Measurements from ENCODE around the gene INTS15. TPM values are rescaled to one million over a fixed set of nuclear protein-coding genes. Genes with fewer than 3 reads are reported as not detected.

The INTS15 gene
- total RNA-seq, 1 donor from 2014 or later: 15.9 TPM

DNA sequence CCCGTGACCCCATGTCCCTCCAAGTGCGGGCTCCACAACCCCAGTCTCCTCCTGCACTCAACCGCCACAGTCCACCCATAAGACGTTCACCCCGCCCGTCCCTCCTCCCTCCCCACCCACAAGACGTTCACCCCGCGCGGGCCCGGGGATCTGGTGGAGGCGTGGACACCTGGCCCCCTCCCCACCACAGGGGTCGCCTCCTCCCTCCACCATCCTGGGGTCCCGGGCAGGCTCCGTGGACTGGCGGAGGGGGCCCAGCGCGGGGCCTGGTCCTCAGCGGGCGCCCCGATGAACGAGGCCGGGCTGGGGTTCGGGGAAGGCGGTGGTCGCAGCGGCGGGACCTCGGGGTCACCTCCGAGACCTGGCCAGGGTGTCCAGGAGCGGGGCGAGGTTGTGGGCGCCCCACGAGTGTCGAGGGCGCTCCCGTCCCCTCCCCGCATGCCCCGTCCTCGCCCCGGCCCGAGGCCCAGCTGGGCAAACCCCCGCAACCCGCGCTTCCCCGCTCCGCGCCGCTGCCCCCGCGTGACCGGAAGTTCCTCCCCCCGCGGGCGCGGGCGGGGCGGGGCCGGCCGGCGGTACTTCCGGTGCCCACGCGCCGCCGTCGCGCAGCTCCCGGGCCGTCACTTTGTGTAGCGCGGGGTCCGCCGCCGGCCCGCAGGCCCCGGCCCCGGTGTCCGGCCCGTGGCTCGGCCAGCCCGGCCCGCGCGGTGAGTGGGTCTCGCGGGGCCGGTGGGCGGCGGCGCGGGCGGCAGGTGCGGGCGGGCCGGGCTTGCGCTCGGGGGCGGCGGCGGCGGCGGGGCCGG is 47.1 kb downstream of the INTS15 start, which contains the start of gene ZNF316:
Gene ZNF316, plus strand, starts transcription at position 578 of the 803 bp plus-strand sequence. CDS start 5,092 bp downstream, outside the sequence.
- peak; percentile 86 for DNase-seq (ENCODE audit: missing footprints)
- intact Hi-C loops (cut with DNase I): loop anchor here (10.0 kb wide), 1 partner anchor 68 kb away; the partner anchor contains the start of gene ZNF12
- peak; percentile 89 for ATAC-seq

DNA sequence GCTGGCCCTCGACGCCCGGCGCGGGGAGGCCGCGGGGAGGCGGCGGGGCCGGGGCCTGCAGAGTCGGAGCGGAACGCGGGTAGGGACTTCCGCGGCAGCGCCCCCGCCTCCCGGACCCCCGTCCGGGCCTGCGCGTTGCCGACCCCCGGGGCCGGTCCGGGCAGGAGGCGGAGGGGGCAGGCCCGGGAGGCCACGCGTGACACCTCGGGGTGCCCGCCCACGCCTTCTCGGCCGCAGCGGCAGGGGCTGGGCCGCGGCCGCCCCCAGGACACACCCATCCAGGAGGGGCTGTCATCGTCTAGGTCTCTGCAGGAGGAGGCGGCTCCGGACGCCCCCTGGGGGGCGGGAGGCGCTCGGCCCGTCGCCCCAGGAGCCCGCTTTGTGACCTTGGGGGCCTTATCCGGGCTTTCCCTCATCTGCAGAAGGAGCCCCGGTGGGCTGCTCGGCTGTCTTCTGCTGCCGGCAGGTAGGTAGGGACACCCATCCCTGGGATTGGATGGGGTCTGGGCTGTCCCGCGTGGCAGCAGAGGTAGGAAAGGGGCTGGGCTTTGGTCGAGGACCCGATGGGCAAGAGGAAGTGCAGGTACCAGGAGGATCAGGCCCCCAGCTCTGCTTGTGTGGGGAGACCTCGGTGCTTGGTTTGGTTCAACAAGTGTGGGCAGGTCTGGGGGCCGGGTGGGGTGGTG is 47.9 kb downstream of the INTS15 start:
- intact Hi-C loops (cut with DNase I): loop anchor here (10.0 kb wide), 1 partner anchor 67 kb away; the partner anchor contains the start of gene ZNF12
- DNase-seq (ENCODE audit: missing footprints) (no peak), ATAC-seq (peak; percentile 23)

DNA sequence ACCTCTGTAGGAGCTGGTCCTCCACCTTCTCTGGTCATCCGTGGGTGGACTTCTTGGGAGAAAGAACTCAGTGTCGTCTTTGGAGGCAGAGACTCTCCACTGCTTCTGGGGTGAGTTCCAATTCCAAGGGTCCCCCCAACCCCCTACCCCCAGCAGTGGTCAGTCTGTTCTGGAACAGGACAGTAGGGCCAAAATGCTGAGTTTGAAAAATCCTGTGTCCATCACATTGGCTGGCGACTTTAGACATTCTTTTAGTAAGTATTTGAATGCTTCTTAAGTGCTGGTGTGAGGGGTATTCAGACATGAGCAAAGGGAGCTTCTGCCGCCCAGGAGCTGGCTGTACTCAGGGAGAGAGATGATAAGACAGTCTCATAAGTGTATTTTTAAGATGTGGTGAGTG is 49.2 kb downstream of the INTS15 start:
- no peak for DNase-seq (ENCODE audit: missing footprints)
- intact Hi-C loops (cut with DNase I): loop anchor here (10.0 kb wide), 1 partner anchor 66 kb away; the partner anchor contains the start of gene ZNF12
- no peak for ATAC-seq

DNA sequence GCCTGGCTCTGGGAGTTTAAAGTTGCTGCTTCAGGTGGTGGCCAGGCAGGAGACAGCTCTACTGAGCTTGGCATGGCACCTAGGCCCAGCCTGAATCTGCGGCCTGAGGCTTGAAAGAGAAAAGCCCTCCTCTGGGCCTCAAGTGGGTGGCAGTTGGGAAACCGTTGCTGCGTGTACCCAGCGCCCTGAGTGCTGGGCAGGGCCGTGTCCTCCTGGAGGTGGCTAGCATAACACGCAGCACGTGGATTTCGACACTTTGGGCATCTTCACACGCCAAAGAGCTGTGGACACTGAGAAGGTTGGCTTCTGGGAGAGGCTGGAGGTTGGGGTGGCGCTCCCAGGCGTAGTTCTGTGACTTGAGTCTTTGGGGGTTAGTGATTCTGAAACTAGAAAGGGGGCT is 49.8 kb downstream of the INTS15 start:
- intact Hi-C loops (cut with DNase I): loop anchor here (10.0 kb wide), 1 partner anchor 65 kb away; the partner anchor contains the start of gene ZNF12
- DNase-seq (ENCODE audit: missing footprints) (no peak), ATAC-seq (no peak)

DNA sequence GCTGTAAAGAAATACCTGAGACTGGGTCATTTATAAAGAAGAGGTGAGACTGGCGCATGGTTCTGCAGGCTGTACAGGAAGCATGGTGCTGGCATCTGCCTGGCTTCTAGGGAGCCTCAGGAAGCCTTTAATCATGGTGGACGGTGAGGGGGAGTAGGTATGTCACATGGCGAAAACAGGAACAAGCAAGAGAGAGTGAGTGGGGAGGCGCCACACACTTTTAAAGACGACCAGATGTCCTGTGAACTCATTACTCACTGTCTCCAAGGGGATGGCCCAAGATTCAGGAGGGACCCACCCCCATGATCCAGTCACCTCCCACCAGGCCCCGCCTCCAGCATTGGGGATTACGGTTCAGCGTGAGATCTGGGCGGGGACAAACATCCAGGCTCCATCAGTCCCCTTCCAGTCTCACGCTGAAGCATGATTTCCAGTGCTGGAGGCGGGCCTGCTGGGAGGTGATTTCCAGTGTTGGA is 50.5 kb downstream of the INTS15 start:
- ATAC-seq (peak; percentile 20), DNase-seq (ENCODE audit: missing footprints) (no peak)
- intact Hi-C loops (cut with DNase I): no loop called here

DNA sequence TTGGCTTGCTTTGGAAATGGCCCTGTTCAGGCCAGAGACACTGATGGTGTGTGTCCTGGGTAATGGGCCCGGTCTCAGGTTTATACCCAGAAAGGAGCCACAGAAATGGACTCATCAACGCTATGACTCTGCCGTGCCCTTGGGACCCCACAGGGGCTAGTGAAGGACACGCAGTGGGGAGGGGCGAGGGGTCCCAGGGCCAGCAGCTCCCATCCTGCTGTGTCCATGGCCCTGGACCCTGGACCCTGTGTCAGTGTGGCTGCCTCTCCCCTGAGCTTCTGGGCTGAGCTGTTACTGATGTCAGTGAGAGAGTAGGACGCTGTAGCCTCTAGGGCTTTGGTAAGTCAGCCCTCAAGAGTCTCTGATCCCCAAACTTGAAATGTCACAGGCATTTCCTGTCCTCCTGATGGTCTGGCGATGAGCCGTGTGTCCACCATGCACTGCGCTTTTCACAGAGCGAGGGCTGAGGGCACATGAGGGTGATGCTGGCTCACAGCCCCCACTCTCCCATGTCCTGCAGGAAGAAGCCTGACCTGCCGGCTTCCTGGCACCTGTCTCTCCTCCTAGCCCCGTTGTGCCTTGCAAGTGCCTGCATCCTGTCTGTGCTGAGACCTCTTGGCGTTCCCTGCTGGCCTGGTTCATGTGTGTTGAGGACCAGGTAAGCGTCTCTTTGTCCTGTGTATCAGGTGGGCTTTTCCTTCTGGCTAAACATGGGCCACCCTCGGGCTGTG is 51.6 kb downstream of the INTS15 start:
- peak; percentile 66 for DNase-seq (ENCODE audit: missing footprints)
- ATAC-seq: no peak
- intact Hi-C loops (cut with DNase I): no loop called here

DNA sequence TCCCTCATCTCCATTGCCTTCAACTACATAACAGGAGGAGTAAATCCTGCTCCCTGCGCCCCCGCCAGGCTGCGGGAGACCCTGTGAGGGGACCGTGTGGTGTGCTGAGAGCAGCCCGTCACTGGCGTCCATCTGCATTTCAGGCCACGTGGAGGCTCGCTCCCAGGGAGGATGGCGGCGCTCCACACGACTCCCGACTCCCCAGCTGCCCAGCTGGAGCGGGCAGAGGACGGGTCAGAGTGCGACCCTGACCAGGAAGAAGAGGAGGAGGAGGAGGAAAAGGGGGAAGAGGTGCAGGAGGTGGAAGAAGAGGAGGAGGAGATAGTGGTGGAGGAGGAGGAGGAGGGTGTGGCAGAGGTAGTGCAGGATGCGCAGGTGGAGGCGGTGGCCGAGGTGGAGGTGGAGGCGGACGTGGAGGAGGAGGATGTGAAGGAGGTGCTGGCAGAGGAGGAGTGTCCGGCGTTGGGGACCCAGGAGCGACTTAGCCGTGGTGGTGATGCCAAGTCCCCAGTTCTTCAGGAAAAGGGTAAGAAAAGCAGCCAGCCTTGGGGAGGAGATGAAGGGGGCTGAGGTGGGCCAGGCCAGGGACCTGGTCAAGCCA is 52.5 kb downstream of the INTS15 start:
- peak; percentile 49 for DNase-seq (ENCODE audit: missing footprints)
- intact Hi-C loops (cut with DNase I): no loop called here
- no peak for ATAC-seq

DNA sequence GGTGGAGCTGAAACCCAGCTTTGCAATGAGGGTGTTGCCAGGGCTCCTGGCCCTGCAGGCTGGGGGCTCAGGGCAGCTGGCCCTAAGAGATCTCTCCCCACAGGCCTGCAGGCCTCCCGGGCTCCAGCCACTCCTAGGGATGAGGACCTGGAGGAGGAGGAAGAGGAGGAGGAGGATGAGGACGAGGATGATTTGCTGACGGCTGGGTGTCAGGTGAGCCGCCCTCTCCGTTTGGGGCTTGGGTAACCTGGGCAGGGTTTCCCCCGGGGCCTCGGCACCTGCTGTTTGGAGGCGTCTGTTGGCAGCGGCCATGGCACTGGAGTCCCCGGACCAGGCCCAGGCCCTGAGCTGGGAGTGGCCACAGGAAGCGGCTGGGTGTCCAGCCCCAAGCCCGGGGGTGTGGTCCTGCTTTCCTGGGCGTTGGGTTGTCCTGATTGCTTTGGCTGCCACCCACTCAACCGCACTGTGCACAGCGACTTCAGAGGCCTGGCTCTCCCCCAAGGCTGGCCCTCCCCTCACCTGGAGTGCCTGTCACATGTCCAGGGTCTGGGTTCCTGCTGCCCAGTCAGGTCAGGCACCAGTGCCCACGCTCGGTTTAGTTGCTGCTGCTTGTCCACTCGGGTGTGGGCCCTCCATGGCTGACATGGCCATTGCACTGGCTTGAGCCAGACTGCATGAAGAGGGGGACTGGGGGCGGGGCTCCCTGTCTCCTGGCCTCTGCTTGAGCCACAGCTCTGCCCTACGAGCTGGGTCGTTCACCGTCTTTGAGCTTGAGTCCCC is 53.2 kb downstream of the INTS15 start:
- intact Hi-C loops (cut with DNase I): no loop called here
- ATAC-seq: no peak

DNA sequence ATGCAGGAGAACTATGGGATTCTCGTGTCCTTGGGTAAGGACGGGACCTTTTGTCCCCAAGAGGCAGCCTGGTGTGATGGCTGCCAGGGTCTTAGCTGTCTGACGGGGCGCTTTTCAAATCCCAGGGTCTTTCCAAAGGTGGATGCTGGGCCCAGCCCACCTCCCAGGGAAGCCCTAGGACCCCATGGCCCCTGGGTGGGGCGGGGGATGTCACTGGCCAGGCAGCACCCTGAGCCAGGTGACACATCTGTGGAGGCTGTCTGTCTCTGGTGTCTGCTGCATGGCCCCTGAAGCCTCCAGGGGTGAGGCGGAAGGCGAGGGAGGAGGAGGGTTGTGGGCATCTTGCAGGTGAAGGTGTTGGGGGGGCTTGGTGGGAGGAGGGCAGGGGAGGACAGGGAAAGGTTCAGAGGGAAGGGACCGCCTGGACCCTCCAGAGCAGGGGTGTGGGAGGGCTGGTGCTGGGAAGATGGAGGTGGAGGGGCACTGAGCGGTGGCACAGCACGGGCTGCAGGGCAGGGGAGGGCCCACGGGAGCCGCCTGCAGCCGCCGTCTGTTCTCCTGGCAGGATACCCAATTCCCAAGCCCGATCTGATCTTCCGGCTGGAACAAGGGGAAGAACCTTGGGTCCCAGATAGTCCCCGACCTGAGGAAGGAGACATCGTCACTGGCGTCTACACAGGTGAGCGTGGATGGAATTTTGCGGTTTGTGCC is 54.2 kb downstream of the INTS15 start:
- intact Hi-C loops (cut with DNase I): no loop called here
- DNase-seq (ENCODE audit: missing footprints): peak; percentile 44
- no peak for ATAC-seq

More for the DNA sequence above, 53.2 kb downstream of the INTS15 start:
- peak; percentile 58 for DNase-seq (ENCODE audit: missing footprints)

DNA sequence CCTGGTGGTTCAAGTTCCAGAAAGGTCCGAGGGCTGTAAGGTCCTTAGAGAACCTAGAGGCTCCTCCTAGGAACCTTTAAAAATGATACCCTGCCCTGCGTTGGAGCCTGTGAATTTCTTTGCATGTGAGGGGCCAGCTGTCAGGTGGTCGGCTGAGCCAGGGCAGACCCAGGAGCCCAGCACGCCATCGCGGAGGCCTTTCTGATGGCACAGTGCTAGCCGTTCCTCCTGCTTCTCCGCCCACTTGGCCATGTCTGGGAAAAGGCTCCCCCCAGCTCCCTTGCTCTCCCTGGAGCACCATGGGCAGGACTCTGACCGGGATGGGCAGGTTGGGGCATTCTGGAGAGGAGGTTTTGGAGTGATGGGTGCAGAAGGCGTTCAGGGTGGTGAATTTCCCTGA is 54.9 kb downstream of the INTS15 start:
- DNase-seq (ENCODE audit: missing footprints) (peak; percentile 18), ATAC-seq (no peak)
- intact Hi-C loops (cut with DNase I): no loop called here

DNA sequence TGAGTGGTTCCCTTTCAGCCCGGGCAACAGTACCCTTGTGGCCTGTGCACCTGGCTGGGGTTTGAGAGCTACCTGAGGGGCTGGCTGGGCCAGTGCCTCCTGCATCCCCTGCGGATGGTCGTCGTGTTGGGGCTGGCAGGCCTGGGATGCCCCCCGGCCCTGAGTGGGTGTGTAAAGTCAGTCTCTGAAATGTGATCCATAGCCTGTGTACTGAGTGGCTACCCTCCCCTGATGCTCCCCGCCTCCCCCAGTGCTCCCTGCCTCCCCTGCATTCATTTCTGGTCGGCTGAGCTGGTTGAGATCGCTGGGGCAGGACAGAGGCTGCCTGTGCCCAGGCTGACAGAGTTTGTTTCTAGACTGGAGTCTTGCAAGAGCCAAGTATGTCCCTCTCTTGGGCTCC is 56.6 kb downstream of the INTS15 start:
- no peak for ATAC-seq
- peak; percentile 48 for DNase-seq (ENCODE audit: missing footprints)
- intact Hi-C loops (cut with DNase I): no loop called here

DNA sequence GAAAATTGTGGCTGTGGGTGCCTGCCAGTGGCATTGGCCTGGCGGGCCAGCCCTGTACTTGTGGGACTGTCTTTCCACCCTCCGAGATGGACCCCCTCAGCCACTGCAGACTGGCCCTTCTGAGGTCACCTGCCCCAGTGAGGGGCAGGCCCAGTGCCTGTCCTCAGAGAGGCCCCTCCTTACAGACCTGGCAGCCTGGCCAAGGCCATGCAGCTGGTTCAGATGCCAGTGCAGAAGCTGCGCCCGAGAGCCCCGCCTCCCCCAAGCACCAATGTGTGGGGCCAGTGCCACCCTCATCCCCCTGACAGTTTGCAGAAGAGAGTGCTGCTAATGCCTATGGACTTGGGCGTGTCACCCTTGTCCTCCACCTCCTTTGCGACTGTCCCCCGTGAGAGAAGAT is 57.3 kb downstream of the INTS15 start:
- intact Hi-C loops (cut with DNase I): no loop called here
- ATAC-seq: peak; percentile 27

DNA sequence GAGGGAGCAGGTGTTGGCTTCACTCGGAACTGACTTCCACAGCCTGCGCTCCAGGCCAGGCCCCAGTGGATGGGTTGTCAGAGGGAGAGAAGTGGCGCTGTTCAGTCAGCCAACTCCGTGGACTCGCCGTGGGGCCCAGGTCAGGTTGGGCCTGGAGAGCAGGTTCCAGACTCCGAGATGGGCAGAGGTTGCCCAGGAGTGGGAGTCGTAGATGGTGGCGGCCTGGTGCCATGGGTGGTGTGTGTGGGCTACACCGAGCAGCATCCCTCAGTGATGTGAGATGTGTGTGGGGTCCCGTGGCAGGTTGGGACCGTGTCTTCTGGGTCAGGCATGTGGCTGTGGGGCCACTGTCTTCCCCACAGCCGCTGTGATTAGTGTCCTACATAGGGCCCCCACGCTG is 57.7 kb downstream of the INTS15 start:
- intact Hi-C loops (cut with DNase I): no loop called here
- ATAC-seq (no peak), DNase-seq (ENCODE audit: missing footprints) (peak; percentile 56)

More for the DNA sequence above, 57.3 kb downstream of the INTS15 start:
- DNase-seq (ENCODE audit: missing footprints): peak; percentile 56

DNA sequence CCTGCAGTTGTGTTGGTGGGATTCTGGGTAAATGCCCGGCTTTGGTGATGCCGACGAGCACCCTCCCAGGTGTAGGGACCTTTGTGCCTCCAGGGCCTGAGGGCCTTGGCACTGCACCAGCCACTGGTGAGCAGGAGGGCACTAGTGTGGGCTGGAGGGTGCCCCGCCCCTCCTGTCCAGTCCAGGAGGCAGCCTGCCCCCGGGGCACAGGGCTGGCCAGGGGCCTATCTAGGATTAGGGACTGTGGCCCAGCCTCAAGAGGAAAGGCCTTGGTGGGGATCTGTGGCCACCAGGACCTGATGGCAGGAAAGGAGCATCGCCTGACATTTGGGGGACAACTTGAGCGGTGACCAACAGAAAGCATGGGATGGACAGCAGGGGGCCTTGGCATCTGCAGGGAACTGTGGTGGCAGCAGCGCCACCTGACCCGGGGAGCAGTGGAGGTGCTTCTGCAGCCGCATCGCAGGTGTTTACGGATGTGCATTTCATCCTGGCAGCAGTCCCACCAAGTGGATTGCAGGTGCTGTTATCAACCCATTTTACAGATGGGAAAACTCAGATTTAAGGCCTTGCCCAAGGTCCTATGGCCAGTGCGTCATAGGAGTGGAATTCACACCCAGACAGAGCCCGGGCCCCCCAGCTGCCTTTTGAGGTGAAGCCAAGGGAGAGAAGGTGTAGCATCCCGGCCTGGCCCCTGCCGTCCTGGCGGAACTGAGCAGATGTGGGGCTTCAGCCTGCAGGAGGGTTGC is 58.4 kb downstream of the INTS15 start:
- ATAC-seq: no peak
- peak; percentile 57 for DNase-seq (ENCODE audit: missing footprints)
- intact Hi-C loops (cut with DNase I): no loop called here

DNA sequence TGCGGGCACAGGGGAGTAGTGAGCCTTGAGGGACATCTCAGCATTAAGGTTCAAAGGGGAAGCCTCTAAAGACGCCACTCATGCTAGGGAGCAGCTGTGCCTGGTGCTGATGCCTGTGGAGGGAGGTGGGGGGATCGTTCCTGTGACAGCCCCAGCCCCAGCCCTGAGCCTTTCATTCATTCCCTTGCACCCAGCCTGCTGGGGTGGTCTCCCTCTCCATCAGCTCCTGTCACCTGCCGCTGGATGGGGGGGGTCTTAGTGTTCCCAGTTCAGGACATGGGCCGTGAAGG is 58.9 kb downstream of the INTS15 start:
- DNase-seq (ENCODE audit: missing footprints) (no peak), ATAC-seq (no peak)
- intact Hi-C loops (cut with DNase I): no loop called here

DNA sequence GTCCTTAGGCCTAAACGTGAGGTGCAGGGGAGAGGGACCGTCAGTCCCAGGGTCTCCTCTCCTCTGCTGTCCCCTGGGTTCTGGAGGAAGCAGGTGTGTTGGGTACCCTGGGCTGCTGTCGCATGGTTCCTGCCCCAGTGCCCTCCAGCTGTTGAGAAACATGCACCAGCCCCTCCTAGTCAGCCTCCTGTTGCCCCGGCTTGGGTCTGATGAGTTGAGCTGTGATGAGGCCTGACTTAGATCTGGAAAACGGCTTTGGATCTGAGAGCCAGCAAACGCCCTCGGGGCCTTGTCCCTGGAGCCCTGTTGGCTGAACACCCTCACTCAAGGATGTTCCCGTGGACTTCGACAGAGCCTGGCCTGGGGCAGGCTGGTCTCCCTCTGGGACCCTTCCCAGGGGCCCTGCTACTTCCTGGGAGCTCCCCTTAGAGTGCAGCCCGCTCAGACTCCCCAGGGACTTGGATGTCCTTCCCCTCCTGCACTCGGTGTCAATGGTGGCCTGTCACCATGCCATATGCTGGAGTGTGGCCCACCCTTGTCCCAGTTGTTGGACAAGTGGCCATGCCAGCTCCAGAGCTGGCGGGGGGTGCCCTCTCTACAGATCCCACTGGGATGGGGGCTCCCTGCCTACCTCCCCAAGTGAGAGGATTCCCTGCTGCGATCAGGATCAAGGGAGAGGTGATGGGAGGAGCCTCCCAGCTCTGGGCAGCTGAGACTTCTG is 59.6 kb downstream of the INTS15 start:
- no peak for DNase-seq (ENCODE audit: missing footprints)
- intact Hi-C loops (cut with DNase I): no loop called here

More for the DNA sequence above, 59.6 kb downstream of the INTS15 start:
- ATAC-seq: no peak

Data from Right ventricle myocardium inferior (tissue), 1 donor.